Suppressor macrophage (primary cell): ENCODE data around the gene THRA.

Experiments
- DNase-seq, 4 experiments: peaks; one replicate each; pipeline ENCODE4 v3.0.0-alpha.2; 2020 to 2022

Gene THRA

GRCh38 chr17:40084477-40084876, 21.7 kb downstream of the THRA start:
- DNase-seq, result no peak

GRCh38 chr17:40086150-40087044, 23.6 kb downstream of the THRA start:
- peak; percentile 58 to 78 (median 68) for DNase-seq

GRCh38 chr17:40087049-40087794, 24.5 kb downstream of the THRA start:
- no peak for DNase-seq

GRCh38 chr17:40087903-40088718, 25.3 kb downstream of the THRA start:
- DNase-seq, result no peak

- no peak for DNase-seq
Observed at GRCh38 chr17:40089077-40089895, 26.5 kb downstream of the THRA start.

GRCh38 chr17:40090237-40091119, 27.7 kb downstream of the THRA start:
- DNase-seq, result no peak

GRCh38 chr17:40091691-40092397, 29.1 kb downstream of the THRA start:
- DNase-seq, result no peak

GRCh38 chr17:40092581-40092980, 29.8 kb downstream of the THRA start:
- no peak for DNase-seq

GRCh38 chr17:40093005-40093579, 30.3 kb downstream of the THRA start:
- no peak for DNase-seq

- no peak for DNase-seq
Observed at GRCh38 chr17:40093580-40094201, 30.9 kb downstream of the THRA start.

GRCh38 chr17:40094874-40095273, 32.1 kb downstream of the THRA start:
- no peak for DNase-seq

GRCh38 chr17:40095351-40095943, 32.7 kb downstream of the THRA start:
- no peak for DNase-seq

- peak; percentile 88 to 96 (median 94) for DNase-seq
Observed at GRCh38 chr17:40095944-40096791, 33.4 kb downstream of the THRA start.

- DNase-seq, result no peak
Observed at GRCh38 chr17:40097087-40097486, 34.3 kb downstream of the THRA start.

GRCh38 chr17:40097931-40098845, 35.4 kb downstream of the THRA start:
- peak in 3 of 4 experiments; percentile 58 to 69 (median 62) for DNase-seq

GRCh38 chr17:40098846-40099618, 36.3 kb downstream of the THRA start:
- DNase-seq, result peak; percentile 96 to 99 (median 98)
